GM12874 (cell line): Measurements from ENCODE around the gene CSTPP1.

Source experiments
- TF ChIP-seq, protein P1 (sequence below): IDR thresholded peaks from 2 replicates; pipeline ENCODE4 v1.5.1; 2011; ENCODE audit warnings: low read depth, mild to moderate bottlenecking, control low read depth, low read length, moderate library complexity; ENCODE audit not compliant: insufficient read depth

The CSTPP1 gene

DNA sequence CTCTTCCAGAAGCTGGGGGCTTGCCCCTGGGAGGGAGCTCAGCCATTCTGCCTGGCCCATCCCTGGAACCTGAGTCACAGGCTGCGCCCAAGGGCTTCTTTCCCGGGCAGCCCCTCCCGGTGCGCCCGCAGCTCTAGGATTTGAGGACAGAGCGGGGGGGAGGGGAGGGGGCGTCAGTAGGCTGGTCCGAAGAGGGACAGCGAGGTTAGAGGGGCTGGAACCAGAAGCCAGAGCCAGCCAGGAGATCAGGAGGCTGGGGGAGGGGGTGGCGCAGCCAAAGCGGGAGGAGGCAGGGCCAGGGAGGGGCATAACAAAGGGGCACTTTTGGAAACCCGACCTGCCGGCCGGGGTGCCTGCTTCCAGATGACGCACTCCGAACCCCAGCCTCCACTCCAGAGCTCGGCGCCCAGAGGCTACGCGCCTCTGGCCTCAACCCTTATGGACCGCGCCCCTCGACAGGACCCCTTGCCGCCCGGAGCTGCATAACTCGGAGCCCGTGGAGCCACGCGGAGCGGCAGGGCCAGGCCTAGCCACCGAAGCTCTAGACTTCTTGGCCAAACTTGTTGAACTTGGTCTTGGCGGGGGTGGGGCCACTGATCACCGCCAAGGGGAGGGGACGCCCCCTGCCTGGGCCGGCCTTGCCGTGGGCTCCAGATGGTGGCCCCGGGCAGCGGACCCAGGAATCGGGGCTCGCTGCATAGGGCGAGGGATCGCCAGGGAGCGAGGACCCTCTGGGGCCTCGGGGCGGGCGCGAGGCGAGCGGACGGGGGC is 248.9 kb downstream of the CSTPP1 start:
- TF ChIP-seq, protein P1, sequence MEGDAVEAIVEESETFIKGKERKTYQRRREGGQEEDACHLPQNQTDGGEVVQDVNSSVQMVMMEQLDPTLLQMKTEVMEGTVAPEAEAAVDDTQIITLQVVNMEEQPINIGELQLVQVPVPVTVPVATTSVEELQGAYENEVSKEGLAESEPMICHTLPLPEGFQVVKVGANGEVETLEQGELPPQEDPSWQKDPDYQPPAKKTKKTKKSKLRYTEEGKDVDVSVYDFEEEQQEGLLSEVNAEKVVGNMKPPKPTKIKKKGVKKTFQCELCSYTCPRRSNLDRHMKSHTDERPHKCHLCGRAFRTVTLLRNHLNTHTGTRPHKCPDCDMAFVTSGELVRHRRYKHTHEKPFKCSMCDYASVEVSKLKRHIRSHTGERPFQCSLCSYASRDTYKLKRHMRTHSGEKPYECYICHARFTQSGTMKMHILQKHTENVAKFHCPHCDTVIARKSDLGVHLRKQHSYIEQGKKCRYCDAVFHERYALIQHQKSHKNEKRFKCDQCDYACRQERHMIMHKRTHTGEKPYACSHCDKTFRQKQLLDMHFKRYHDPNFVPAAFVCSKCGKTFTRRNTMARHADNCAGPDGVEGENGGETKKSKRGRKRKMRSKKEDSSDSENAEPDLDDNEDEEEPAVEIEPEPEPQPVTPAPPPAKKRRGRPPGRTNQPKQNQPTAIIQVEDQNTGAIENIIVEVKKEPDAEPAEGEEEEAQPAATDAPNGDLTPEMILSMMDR, result no peak

DNA sequence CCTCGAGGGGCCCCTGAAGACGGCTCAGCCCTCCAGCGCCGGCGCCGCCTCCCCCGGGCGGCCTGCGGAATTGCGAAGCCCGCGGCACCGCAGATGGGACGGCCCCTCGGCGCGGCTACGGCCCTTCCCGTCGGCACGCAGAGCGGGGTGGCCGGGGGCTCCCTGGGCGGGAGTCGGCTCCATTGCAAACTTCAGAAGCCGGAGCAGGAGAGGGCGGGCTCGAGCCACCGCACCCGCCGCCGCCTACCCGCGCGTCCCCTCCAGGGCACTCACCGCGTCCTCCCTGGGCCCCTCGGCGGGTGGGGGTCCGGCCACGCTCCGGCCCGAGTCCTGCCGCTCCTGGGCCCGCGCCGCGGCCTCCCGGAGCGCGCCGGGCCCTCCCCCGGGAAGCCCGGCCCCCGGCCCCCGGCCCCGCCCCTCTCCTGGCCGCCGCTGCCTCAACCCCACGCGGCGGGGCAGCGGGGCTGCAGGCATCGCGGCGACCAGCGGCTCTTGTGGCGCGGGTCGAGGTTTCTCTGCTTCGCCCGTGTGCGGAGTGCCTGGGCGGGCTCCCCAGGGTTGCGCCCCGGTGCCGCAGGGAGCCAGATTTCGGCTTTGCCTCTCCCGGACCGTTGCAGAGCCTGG is 249.6 kb downstream of the CSTPP1 start, which contains the start of gene PACSIN3:
Gene PACSIN3 (minus strand): TSS at position 359 of the 624 bp plus-strand sequence. CDS start 3,707 bp downstream, outside the sequence.
- TF ChIP-seq, protein P1, result no peak

DNA sequence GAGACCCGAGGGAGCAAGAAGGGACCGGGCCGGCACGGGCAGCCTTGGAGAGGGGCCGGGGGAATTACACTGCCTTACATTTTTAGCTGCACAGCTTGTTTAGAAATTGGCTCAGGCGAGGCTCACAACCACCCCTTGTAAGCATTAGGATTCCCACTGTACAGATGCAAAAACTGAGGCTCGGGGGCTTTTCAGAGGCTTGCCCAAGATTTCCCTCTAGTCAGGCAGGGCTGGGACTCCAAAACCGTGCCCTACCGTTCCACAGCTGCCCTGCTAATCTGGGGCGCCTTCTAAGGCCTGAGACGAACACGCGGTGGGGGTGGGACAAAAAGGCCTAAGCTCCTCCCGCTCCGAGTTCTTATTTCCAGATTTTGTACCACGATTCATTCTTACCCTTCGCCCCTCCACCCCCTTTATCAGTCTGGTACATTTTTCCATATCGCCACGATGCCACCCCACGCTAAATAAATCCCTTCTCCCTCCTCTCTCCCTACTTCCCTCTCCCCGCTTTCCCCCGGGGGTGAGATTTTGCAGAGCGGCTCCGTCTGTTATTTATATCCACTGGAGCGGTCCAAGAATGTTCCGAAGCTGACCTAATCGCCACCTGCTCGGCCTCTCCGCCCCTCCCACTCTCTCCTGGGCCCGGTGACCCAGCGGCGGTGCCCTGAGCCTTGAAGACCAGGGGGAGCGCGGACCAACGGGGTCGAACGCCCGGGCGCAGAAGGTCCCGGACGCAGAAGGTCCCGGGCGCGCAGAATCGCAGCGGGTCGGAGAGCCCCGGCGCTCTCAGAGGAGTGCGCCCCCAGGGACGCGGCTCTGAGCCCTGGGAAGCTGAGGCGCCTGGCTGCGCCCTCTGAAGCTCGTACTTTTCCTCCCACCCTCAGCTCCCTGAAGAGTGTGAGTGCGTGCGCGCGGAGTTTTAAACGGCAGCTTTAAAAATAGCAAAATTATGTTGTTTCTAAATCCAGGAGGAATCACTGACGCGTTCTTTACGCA is 250.4 kb downstream of the CSTPP1 start:
- TF ChIP-seq, protein P1, result no peak

DNA sequence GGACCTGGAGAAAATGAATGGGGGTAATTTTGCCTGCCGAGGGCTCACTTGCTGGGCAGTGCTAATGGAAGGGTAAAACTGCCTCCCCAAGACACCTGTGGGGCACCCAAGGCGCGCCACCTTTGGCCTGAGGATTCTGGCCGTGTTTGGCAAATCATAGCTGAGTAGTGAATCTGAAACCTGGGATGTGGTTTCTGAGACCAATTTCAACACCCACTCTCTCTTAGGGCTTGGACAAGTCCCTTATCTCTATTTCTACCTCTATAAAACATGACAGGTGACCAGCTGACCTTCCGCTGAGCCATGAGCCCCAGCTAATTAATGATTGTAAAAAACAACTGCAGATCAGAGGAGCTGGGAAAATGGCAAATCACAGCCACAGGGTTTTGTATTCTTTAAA is 251.2 kb downstream of the CSTPP1 start:
- TF ChIP-seq, protein P1, result no peak

DNA sequence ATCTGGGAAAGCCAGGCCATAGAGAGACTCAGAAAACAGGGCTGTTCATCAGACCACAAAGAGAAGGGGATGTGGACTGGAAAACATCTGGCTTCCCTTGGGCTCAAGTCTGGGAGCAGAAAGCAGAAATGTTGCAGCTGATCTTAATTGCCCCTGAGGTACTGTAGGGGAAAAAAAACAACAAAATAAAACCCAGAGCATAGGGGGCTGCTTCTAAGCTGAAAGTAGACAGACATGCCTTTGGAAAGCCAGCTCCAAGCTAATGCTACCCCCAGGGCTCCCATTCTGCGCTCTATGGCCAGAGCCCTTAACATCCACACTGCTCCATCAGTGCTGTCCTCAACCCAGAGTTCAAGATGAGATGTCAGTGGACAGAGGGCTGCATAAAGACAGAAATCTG is 251.7 kb downstream of the CSTPP1 start:
- TF ChIP-seq, protein P1, result no peak

DNA sequence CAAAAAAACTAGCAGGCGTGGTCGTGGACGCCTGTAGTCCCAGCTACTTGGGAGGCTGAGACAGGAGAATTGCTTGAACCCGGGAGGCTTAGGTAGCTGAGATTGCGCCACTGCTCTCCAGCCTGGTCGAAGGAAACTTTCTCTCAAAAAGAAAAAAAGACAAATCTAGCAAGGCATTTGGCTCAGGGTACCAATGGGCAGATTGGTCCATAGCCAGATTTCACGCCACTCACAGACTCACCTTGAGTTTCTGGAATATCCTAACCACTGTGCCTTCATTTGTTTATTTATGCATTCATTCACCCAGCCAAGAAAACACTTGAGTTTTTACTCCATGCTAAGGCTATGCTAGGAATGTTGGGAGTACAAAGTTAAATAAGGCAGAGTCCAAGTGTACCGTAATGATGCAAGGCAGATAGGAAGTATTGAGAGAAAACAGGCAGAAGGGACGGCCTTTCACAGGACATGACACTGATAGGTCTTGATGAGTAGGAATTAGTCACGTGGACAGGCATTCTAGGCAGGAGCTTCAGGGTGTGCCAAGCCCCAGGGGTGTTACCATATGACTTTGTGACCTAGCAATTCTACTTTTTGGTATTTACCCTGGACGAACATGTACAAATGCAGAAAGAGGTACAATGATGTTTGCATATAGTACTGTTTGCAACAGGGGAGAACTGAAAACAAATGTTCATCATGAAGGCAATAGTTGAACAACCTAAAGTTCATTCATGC is 252.7 kb downstream of the CSTPP1 start:
- TF ChIP-seq, protein P1, result no peak
